Measurements from ENCODE around the gene GABRB1. TPM values are rescaled to one million over a fixed set of nuclear protein-coding genes. Genes with fewer than 3 reads are reported as not detected.

The GABRB1 gene
- total and polyA plus RNA-seq, 2 donors (not counting 1 experiment from before 2014, with no cell fraction given): 0.05 to 0.17 TPM

DNA sequence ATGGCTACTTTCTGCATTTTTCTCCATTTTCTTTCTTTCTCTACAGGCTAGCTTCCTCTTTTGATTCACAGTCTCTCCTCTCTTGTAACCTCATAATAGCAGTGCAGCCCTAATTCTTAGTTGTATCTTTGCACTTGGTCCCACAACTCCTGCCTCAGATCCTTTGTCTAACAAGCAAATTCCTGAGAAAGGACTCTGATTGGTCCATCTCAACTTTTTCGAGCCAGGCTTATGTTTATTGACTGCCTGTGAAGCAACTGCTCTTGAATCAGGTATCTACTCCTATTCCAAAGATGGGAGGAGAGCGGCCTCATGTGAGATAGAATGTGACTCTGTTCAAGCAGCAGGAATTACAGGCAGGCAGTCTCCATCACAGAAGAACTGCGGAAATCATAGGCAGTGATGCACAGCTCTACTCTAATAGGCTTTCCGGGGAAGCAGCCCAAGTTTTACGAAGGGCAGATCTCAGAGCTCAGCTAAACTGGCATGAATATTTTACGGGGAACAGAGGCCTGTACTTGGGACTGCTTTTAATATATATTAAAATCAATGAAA is 123.5 kb downstream of the GABRB1 start:
- TF ChIP-seq EZH2 (IDR thresholded peaks at IDR 0.05; ENCODE audit: low read length, missing control alignments): no peak
- TF ChIP-seq, protein P1, sequence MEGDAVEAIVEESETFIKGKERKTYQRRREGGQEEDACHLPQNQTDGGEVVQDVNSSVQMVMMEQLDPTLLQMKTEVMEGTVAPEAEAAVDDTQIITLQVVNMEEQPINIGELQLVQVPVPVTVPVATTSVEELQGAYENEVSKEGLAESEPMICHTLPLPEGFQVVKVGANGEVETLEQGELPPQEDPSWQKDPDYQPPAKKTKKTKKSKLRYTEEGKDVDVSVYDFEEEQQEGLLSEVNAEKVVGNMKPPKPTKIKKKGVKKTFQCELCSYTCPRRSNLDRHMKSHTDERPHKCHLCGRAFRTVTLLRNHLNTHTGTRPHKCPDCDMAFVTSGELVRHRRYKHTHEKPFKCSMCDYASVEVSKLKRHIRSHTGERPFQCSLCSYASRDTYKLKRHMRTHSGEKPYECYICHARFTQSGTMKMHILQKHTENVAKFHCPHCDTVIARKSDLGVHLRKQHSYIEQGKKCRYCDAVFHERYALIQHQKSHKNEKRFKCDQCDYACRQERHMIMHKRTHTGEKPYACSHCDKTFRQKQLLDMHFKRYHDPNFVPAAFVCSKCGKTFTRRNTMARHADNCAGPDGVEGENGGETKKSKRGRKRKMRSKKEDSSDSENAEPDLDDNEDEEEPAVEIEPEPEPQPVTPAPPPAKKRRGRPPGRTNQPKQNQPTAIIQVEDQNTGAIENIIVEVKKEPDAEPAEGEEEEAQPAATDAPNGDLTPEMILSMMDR (conservative IDR thresholded peaks at IDR 0.05 in 1 of 2, IDR thresholded peaks at IDR 0.05 in 1 of 2; ENCODE audit: low read depth in 1 of 2, low read length in 2 of 2): no peak
- Histone ChIP-seq H3K27me3 (ENCODE audit: control insufficient read depth, insufficient read depth, low read length) (no peaks in the 10 kb centered on the region), H3K79me2 (ENCODE audit: control insufficient read depth, insufficient read depth, low read length) (no peaks in the 10 kb centered on the region), H3K27ac (ENCODE audit: insufficient read depth, low read length) (no peak overlapping the region), H3K36me3 (ENCODE audit: control insufficient read depth, insufficient read depth, low read length) (no peaks in the 10 kb centered on the region), H3K9ac (ENCODE audit: insufficient read depth, low read length) (no peak overlapping the region), H3K9me3 (ENCODE audit: control insufficient read depth, insufficient read depth, low read depth, low read length) (no peaks in the 10 kb centered on the region), H4K20me1 (ENCODE audit: control insufficient read depth, extremely low read depth, insufficient read depth, low read length) (no peaks in the 10 kb centered on the region), H3K4me3 (replicated peaks in 1 of 4; ENCODE audit: control extremely low read depth in 1 of 4, insufficient read depth in 1 of 4, low read depth in 3 of 4, low read length in 4 of 4) (no peak overlapping the region), H3K4me2 (ENCODE audit: extremely low read depth, insufficient read depth, low read length) (no peak overlapping the region), H2AFZ (ENCODE audit: low read length) (no peak overlapping the region), H3K4me1 (ENCODE audit: control insufficient read depth, extremely low read depth, insufficient read depth, low read length) (no peaks in the 10 kb centered on the region)
- peak in 1 of 2 donors; percentile 2 for DNase-seq (ENCODE audit: low read depth in 2 of 2)

DNA sequence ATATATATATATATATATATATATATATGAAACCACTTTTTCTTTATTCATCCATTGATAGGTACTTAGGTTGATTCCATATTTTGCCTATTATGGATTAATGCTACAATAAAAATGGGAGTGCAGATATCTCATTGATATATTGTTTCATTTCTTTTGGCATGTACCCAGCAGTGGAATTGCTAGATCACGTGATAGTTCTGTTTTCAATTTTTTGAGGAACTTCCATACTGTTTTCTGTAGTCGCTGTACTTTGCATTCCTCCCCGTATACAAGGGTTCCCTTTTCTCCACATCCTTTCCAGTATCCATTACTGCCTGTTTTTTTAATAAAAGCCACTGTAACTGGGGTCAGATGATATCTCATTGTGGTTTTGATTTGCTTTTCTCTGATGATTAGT is 124.6 kb downstream of the GABRB1 start:
- Histone ChIP-seq H3K27me3 (ENCODE audit: control insufficient read depth, insufficient read depth, low read length) (no peaks in the 10 kb centered on the region), H3K79me2 (ENCODE audit: control insufficient read depth, insufficient read depth, low read length) (no peaks in the 10 kb centered on the region), H3K36me3 (ENCODE audit: control insufficient read depth, insufficient read depth, low read length) (no peaks in the 10 kb centered on the region), H3K9me3 (ENCODE audit: control insufficient read depth, insufficient read depth, low read depth, low read length) (no peaks in the 10 kb centered on the region), H2AFZ (ENCODE audit: low read length) (no peak overlapping the region), H3K4me1 (ENCODE audit: control insufficient read depth, extremely low read depth, insufficient read depth, low read length) (no peaks in the 10 kb centered on the region), H3K27ac (ENCODE audit: insufficient read depth, low read length) (no peak overlapping the region), H3K4me2 (ENCODE audit: extremely low read depth, insufficient read depth, low read length) (no peak overlapping the region), H3K4me3 (replicated peaks in 1 of 4; ENCODE audit: control extremely low read depth in 1 of 4, insufficient read depth in 1 of 4, low read depth in 3 of 4, low read length in 4 of 4) (no peak overlapping the region), H3K9ac (ENCODE audit: insufficient read depth, low read length) (no peak overlapping the region), H4K20me1 (ENCODE audit: control insufficient read depth, extremely low read depth, insufficient read depth, low read length) (no peaks in the 10 kb centered on the region)
- TF ChIP-seq, protein P1 (conservative IDR thresholded peaks at IDR 0.05 in 1 of 2, IDR thresholded peaks at IDR 0.05 in 1 of 2; ENCODE audit: low read depth in 1 of 2, low read length in 2 of 2): no peak
- TF ChIP-seq EZH2 (IDR thresholded peaks at IDR 0.05; ENCODE audit: low read length, missing control alignments): no peak
- no peak for DNase-seq (ENCODE audit: low read depth in 2 of 2)

DNA sequence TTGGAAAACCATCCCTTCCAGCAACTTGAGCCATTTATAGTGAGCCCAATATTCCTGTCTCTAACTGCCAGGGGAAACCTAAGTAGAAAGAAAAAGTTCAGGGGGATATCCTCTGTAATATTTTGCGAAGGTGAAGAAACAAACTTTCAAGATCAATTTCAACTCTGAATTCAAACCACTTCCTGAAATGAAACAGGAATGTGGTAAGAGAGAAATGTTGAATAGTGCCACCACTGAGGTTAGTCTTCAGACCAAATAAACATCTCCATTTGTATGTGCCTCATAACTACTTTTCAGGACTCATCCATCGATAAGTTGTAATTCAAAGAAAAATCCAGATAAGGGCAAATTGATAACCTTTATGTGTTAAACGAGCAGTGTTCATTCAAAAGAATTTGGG is 128.7 kb downstream of the GABRB1 start:
- TF ChIP-seq, protein P1 (conservative IDR thresholded peaks at IDR 0.05 in 1 of 2, IDR thresholded peaks at IDR 0.05 in 1 of 2; ENCODE audit: low read depth in 1 of 2, low read length in 2 of 2): no peak
- TF ChIP-seq EZH2 (IDR thresholded peaks at IDR 0.05; ENCODE audit: low read length, missing control alignments): no peak
- Histone ChIP-seq H3K9ac (ENCODE audit: insufficient read depth, low read length) (no peak overlapping the region), H3K79me2 (ENCODE audit: control insufficient read depth, insufficient read depth, low read length) (no peaks in the 10 kb centered on the region), H3K36me3 (ENCODE audit: control insufficient read depth, insufficient read depth, low read length) (no peaks in the 10 kb centered on the region), H3K4me3 (replicated peaks in 1 of 4; ENCODE audit: control extremely low read depth in 1 of 4, insufficient read depth in 1 of 4, low read depth in 3 of 4, low read length in 4 of 4) (no peak overlapping the region), H3K9me3 (ENCODE audit: control insufficient read depth, insufficient read depth, low read depth, low read length) (no peaks in the 10 kb centered on the region), H3K4me2 (ENCODE audit: extremely low read depth, insufficient read depth, low read length) (no peak overlapping the region), H3K4me1 (ENCODE audit: control insufficient read depth, extremely low read depth, insufficient read depth, low read length) (no peaks in the 10 kb centered on the region), H2AFZ (ENCODE audit: low read length) (no peak overlapping the region), H4K20me1 (ENCODE audit: control insufficient read depth, extremely low read depth, insufficient read depth, low read length) (no peaks in the 10 kb centered on the region), H3K27ac (ENCODE audit: insufficient read depth, low read length) (no peak overlapping the region), H3K27me3 (ENCODE audit: control insufficient read depth, insufficient read depth, low read length) (no peaks in the 10 kb centered on the region)
- DNase-seq (ENCODE audit: low read depth in 2 of 2): peak in 1 of 2 donors; percentile 26

Measured in fibroblast of lung (primary cell).